NCI-H2227 treated with DMSO at 0.1 percent for 48 hours (cell line): Measurements from ENCODE around the gene TXN2.
"Not testable (repeated sequence)": the region's sequence is repeated elsewhere in the genome, so short reads cannot be mapped to it uniquely, and the experiment has no call there.

ENCODE experiments used
- DNase-seq: peaks from one replicate; lab custom pipeline; 2025; lab: John Stamatoyannopoulos, UW

TXN2 gene

GRCh38 chr22:36431977-36432376, 49.5 kb downstream of the TXN2 start:
- DNase-seq = no peak

- DNase-seq = no peak
These were observed 50.6 kb downstream of the TXN2 start for GRCh38 chr22:36430863-36431262.

- DNase-seq = not testable (repeated sequence)
These were observed 53.5 kb downstream of the TXN2 start for GRCh38 chr22:36427952-36428351.

- no peak for DNase-seq
These were observed 55.4 kb downstream of the TXN2 start for GRCh38 chr22:36425977-36426523.

- no peak for DNase-seq
These were observed 56.4 kb downstream of the TXN2 start for GRCh38 chr22:36424901-36425579.

- DNase-seq = not testable (repeated sequence)
These were observed 57.0 kb downstream of the TXN2 start for GRCh38 chr22:36424466-36424865.

- no peak for DNase-seq
These were observed 57.7 kb downstream of the TXN2 start for GRCh38 chr22:36423461-36424404.

GRCh38 chr22:36422287-36423014, 59.0 kb downstream of the TXN2 start:
- no peak for DNase-seq

GRCh38 chr22:36419912-36420882, 61.2 kb downstream of the TXN2 start:
- DNase-seq = no peak

- no peak for DNase-seq
These were observed 62.1 kb downstream of the TXN2 start for GRCh38 chr22:36419177-36419911.

- no peak for DNase-seq
These were observed 64.2 kb downstream of the TXN2 start for GRCh38 chr22:36417281-36417686.
